Measurements from ENCODE around the gene PSENEN.

DNA sequence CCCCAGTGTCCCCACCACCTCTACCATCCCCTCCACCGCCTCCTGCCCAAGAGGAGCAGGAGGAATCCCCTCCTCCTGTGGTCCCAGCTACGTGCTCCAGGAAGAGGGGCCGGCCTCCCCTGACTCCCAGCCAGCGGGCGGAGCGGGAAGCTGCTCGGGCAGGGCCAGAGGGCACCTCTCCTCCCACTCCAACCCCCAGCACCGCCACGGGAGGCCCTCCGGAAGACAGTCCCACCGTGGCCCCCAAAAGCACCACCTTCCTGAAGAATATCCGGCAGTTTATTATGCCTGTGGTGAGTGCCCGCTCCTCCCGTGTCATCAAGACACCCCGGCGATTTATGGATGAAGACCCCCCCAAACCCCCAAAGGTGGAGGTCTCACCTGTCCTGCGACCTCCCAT is 24.8 kb upstream of the PSENEN start:
- TF ChIP-seq, protein P1, sequence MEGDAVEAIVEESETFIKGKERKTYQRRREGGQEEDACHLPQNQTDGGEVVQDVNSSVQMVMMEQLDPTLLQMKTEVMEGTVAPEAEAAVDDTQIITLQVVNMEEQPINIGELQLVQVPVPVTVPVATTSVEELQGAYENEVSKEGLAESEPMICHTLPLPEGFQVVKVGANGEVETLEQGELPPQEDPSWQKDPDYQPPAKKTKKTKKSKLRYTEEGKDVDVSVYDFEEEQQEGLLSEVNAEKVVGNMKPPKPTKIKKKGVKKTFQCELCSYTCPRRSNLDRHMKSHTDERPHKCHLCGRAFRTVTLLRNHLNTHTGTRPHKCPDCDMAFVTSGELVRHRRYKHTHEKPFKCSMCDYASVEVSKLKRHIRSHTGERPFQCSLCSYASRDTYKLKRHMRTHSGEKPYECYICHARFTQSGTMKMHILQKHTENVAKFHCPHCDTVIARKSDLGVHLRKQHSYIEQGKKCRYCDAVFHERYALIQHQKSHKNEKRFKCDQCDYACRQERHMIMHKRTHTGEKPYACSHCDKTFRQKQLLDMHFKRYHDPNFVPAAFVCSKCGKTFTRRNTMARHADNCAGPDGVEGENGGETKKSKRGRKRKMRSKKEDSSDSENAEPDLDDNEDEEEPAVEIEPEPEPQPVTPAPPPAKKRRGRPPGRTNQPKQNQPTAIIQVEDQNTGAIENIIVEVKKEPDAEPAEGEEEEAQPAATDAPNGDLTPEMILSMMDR (IDR thresholded peaks at IDR 0.05): no peak
- no peak for TF ChIP-seq POLR2A (IDR thresholded peaks at IDR 0.05)

Data from Peyer's patch (tissue), 4 donors.